Testis (tissue), 3 donors: ENCODE measurements around the gene MACO1. TPM values are rescaled to one million over a fixed set of nuclear protein-coding genes. Genes with fewer than 3 reads are reported as not detected.
A peak's percentile ranks its signal among the peaks of the same experiment; 100 is the strongest.

Experiments used
- DNase-seq: peaks from one replicate; pipeline ENCODE4 v3.0.0-alpha.2; 2019
- H3K27ac ChIP-seq, 2 donors: fragments of 200-600 bp; sonication (generic); one replicate each; pipeline ENCODE4 v1.5.1; 2019
- H3K27me3 ChIP-seq: fragments of 200-600 bp; sonication (generic); one replicate; pipeline ENCODE4 v1.5.1; 2019
- H3K36me3 ChIP-seq: fragments of 200-600 bp; sonication (generic); one replicate; pipeline ENCODE4 v1.5.1; 2017; ENCODE audit warnings: low read depth; ENCODE audit errors: missing control alignments
- H3K4me1 ChIP-seq: fragments of 200-600 bp; sonication (generic); one replicate; pipeline ENCODE4 v1.5.1; 2019
- H3K4me3 ChIP-seq, 2 donors: fragments of 200-600 bp; sonication (generic); one replicate each; pipeline ENCODE4 v1.5.1; 2017 to 2019
- H3K9me3 ChIP-seq: fragments of 200-600 bp; sonication (generic); one replicate; pipeline ENCODE4 v1.5.1; 2017
- CTCF ChIP-seq, 3 experiments: fragments of 450-650 bp in 2 of 3; fragments of 200-600 bp in 1 of 3; sonication (generic) in 1 of 3; IDR thresholded peaks; one replicate each; pipeline ENCODE4 v1.5.1; 2016 to 2019; ENCODE audit warnings: antibody characterized with exemption in 3 of 3, mild to moderate bottlenecking in 2 of 3, moderate library complexity in 1 of 3
- POLR2A ChIP-seq: fragments of 450-650 bp; IDR thresholded peaks from one replicate; pipeline ENCODE4 v1.6.1; 2017; ENCODE audit warnings: antibody characterized with exemption, mild to moderate bottlenecking, moderate library complexity
- WGBS, 2 donors: methylation state at CpG; one replicate each; pipeline ENCODE4 v1.1.5; 2018; 5-methylcytosine and 5-hydroxymethylcytosine counted together
- intact Hi-C: fragments of 100-400 bp; cut with DNase I; formaldehyde crosslinking; loops from one replicate; pipeline ENCODE4 v1.15.1; 2023; ENCODE audit warnings: low total_unique reads
- polyA plus RNA-seq: library from polyadenylated mRNA; stranded (reverse); fragments of 350-450 nt; fragmentation: Illumina TruSeq; extraction: RNeasy Lipid Tissue Mini Kit (QIAGEN cat#74804); gene quantifications from one replicate; pipeline ENCODE4 v1.2.3, GENCODE V29; 2014; ENCODE audit warnings: low read depth, low replicate concordance; ENCODE audit not compliant: insufficient read depth
- total RNA-seq, 2 donors: library from RNA; depleted of rRNA; stranded (reverse); fragments of >200 nt; gene quantifications; one replicate each; pipeline ENCODE4 v1.2.3, GENCODE V29; 2016

The MACO1 gene
- total and polyA plus RNA-seq, 3 donors from 2014 or later = 22.1 to 51.3 (median 25.4) TPM

- H3K4me3 ChIP-seq = no peak overlapping the region
- no peaks in the 10 kb centered on the region for H3K9me3 ChIP-seq
- no peak overlapping the region for H3K27ac ChIP-seq
- no peaks in the 10 kb centered on the region for H3K36me3 ChIP-seq
- no peaks in the 10 kb centered on the region for H3K27me3 ChIP-seq
- intact Hi-C loops = no loop called here
- no peaks in the 10 kb centered on the region for H3K4me1 ChIP-seq
- WGBS, 2 donors = 95 to 97% methylated on average over 2 of the region's 2 CpGs
- TF ChIP-seq POLR2A (no peak), CTCF (IDR thresholded peaks at IDR 0.05) (peak in 2 of 3 experiments; percentile 30 to 37)
- DNase-seq = no peak
These were observed 56.9 kb downstream of the MACO1 start for GRCh38 chr1:25487628-25488027.

- no peak for TF ChIP-seq CTCF (IDR thresholded peaks at IDR 0.05)
- TF ChIP-seq POLR2A = no peak
- no peak for DNase-seq
- Histone ChIP-seq H3K36me3 (no peaks in the 10 kb centered on the region), H3K27me3 (no peaks in the 10 kb centered on the region), H3K27ac (no peak overlapping the region), H3K9me3 (no peaks in the 10 kb centered on the region), H3K4me1 (no peaks in the 10 kb centered on the region), H3K4me3 (no peak overlapping the region)
- 81 to 88% methylated on average over 8 of the region's 8 CpGs for WGBS, 2 donors
- intact Hi-C loops = no loop called here
These were observed 61.6 kb downstream of the MACO1 start for GRCh38 chr1:25492323-25492722.

GRCh38 chr1:25494952-25495351, 64.3 kb downstream of the MACO1 start:
- TF ChIP-seq CTCF (IDR thresholded peaks at IDR 0.05) (no peak), POLR2A (no peak)
- intact Hi-C loops = no loop called here

GRCh38 chr1:25500694-25501093, 70.0 kb downstream of the MACO1 start:
- no peak for DNase-seq

More at GRCh38 chr1:25494952-25495351, 64.3 kb downstream of the MACO1 start:
- no peak for DNase-seq
- Histone ChIP-seq H3K4me3 (no peak overlapping the region), H3K36me3 (no peaks in the 10 kb centered on the region), H3K27ac (peak overlapping the region in 1 of 2 donors; percentile 16), H3K4me1 (no peaks in the 10 kb centered on the region), H3K27me3 (no peaks in the 10 kb centered on the region), H3K9me3 (no peaks in the 10 kb centered on the region)
- WGBS, 2 donors = 52 to 56% methylated on average over 3 of the region's 3 CpGs

More at GRCh38 chr1:25500694-25501093, 70.0 kb downstream of the MACO1 start:
- H3K27me3 ChIP-seq = no peaks in the 10 kb centered on the region
- H3K27ac ChIP-seq = peak overlapping the region in 1 of 2 donors; percentile 17
- WGBS, 2 donors = 37 to 67% methylated on average over 1 of the region's 1 CpG
- H3K4me3 ChIP-seq = no peak overlapping the region
- H3K9me3 ChIP-seq = no peaks in the 10 kb centered on the region
- no peaks in the 10 kb centered on the region for H3K36me3 ChIP-seq
- TF ChIP-seq CTCF (IDR thresholded peaks at IDR 0.05) (no peak), POLR2A (no peak)
- H3K4me1 ChIP-seq = peaks cover 20% of the 10 kb centered on the region
- intact Hi-C loops = loop anchor here (10.0 kb wide), 1 partner anchor 56 kb away; no protein-coding TSS in a partner anchor
